ENCODE data around the gene ZNF281.
"Not testable (repeated sequence)": the region's sequence is repeated elsewhere in the genome, so short reads cannot be mapped to it uniquely, and the experiment has no call there.

The ZNF281 gene

GRCh38 chr1:200363264-200363933 is 46.4 kb downstream of the ZNF281 start:
- no peak for DNase-seq

GRCh38 chr1:200362421-200362820 is 47.4 kb downstream of the ZNF281 start:
- DNase-seq: no peak

- no peak for DNase-seq
These were observed 50.1 kb downstream of the ZNF281 start for GRCh38 chr1:200359610-200360163.

GRCh38 chr1:200357925-200358324 is 51.9 kb downstream of the ZNF281 start:
- not testable (repeated sequence) for DNase-seq

GRCh38 chr1:200355801-200356200 is 54.0 kb downstream of the ZNF281 start:
- DNase-seq: no peak
